AG20443 (cell line): ENCODE results near the gene ZWILCH.
"Not testable (repeated sequence)": the region's sequence is repeated elsewhere in the genome, so short reads cannot be mapped to it uniquely, and the experiment has no call there.

Experiments used
- DNase-seq: peaks from one replicate; pipeline ENCODE4 v3.0.0; 2012; ENCODE audit warnings: low spot score, mixed read lengths

Gene ZWILCH

GRCh38 chr15:66504563-66505429 lies at the start of gene ZWILCH, which contains the start of gene RPL4:
Gene ZWILCH (plus strand): TSS chr15:66505326. CDS start chr15:66505339, 13 bp downstream.
Gene RPL4 (minus strand): TSS chr15:66504855. CDS start chr15:66504790, 65 bp downstream.
- peak; percentile 92 for DNase-seq

- DNase-seq = no peak
These were observed 48.9 kb upstream of the ZWILCH start for GRCh38 chr15:66456211-66456610.

GRCh38 chr15:66459818-66460615 lies 45.1 kb upstream of the ZWILCH start:
- DNase-seq = peak; percentile 52

- DNase-seq = not testable (repeated sequence)
These were observed 43.8 kb upstream of the ZWILCH start for GRCh38 chr15:66461294-66461693.

- DNase-seq = no peak
These were observed 43.2 kb upstream of the ZWILCH start for GRCh38 chr15:66461917-66462316.

GRCh38 chr15:66462627-66463026 lies 42.5 kb upstream of the ZWILCH start:
- DNase-seq = no peak

- not testable (repeated sequence) for DNase-seq
These were observed 39.8 kb upstream of the ZWILCH start for GRCh38 chr15:66465294-66465693.

GRCh38 chr15:66467162-66468040 lies 37.7 kb upstream of the ZWILCH start:
- DNase-seq = not testable (repeated sequence)

- not testable (repeated sequence) for DNase-seq
These were observed 34.3 kb upstream of the ZWILCH start for GRCh38 chr15:66470825-66471224.

- peak; percentile 58 for DNase-seq
These were observed 32.7 kb upstream of the ZWILCH start for GRCh38 chr15:66472176-66472999.

GRCh38 chr15:66474135-66474534 lies 31.0 kb upstream of the ZWILCH start:
- no peak for DNase-seq

GRCh38 chr15:66474963-66475362 lies 30.2 kb upstream of the ZWILCH start:
- no peak for DNase-seq

- no peak for DNase-seq
These were observed 28.6 kb upstream of the ZWILCH start for GRCh38 chr15:66476535-66476934.

GRCh38 chr15:66477011-66477410 lies 28.1 kb upstream of the ZWILCH start:
- no peak for DNase-seq

GRCh38 chr15:66480267-66480666 lies 24.9 kb upstream of the ZWILCH start:
- DNase-seq = no peak

- no peak for DNase-seq
These were observed 23.8 kb upstream of the ZWILCH start for GRCh38 chr15:66481107-66481856.

GRCh38 chr15:66482539-66482938 lies 22.6 kb upstream of the ZWILCH start:
- DNase-seq = no peak

- DNase-seq = peak; percentile 43
These were observed 22.0 kb upstream of the ZWILCH start for GRCh38 chr15:66483131-66483566.

- DNase-seq = no peak
These were observed 20.5 kb upstream of the ZWILCH start for GRCh38 chr15:66484539-66485112.

GRCh38 chr15:66486887-66487286 lies 18.2 kb upstream of the ZWILCH start:
- no peak for DNase-seq
